H9 (cell line): ENCODE measurements around the gene SKOR2. TPM values are rescaled to one million over a fixed set of nuclear protein-coding genes. Genes with fewer than 3 reads are reported as not detected.

Source experiments
- DNase-seq: peaks from one replicate; pipeline ENCODE4 v3.0.0-alpha.2; 2017
- H2AFZ ChIP-seq: one replicate; pipeline ENCODE4 v1.6.1; 2013; ENCODE audit warnings: mild to moderate bottlenecking, low read length, control low read depth, moderate library complexity
- H2AK5ac ChIP-seq: 2 replicates; pipeline ENCODE4 v1.6.1; 2013; ENCODE audit warnings: low read length, control low read depth, mixed read lengths; ENCODE audit not compliant: insufficient read length
- H2BK120ac ChIP-seq: one replicate; pipeline ENCODE4 v1.6.1; 2013; ENCODE audit warnings: low read depth, mild to moderate bottlenecking, low read length, control low read depth, inconsistent platforms; ENCODE audit not compliant: poor library complexity, severe bottlenecking
- H2BK12ac ChIP-seq: 2 replicates; pipeline ENCODE4 v1.6.1; 2013; ENCODE audit warnings: low read length, control low read depth, mixed read lengths, low read depth; ENCODE audit not compliant: insufficient read length
- H2BK15ac ChIP-seq: 2 replicates; pipeline ENCODE4 v1.6.1; 2013; ENCODE audit warnings: low read depth, low read length, control low read depth
- H2BK20ac ChIP-seq: one replicate; pipeline ENCODE4 v1.6.1; 2013; ENCODE audit warnings: low read depth, mild to moderate bottlenecking, low read length, control low read depth, inconsistent platforms; ENCODE audit not compliant: poor library complexity, severe bottlenecking
- H2BK5ac ChIP-seq: 2 replicates; pipeline ENCODE4 v1.6.1; 2013; ENCODE audit warnings: low read length, control low read depth, mixed read lengths; ENCODE audit not compliant: insufficient read length
- H3K14ac ChIP-seq: 2 replicates; pipeline ENCODE4 v1.6.1; 2013; ENCODE audit warnings: low read length, control low read depth; ENCODE audit not compliant: insufficient read depth
- H3K18ac ChIP-seq: 2 replicates; pipeline ENCODE4 v1.6.1; 2013; ENCODE audit warnings: low read depth, mild to moderate bottlenecking, mixed read lengths, low read length, control low read depth; ENCODE audit not compliant: insufficient read length
- H3K23ac ChIP-seq: 2 replicates; pipeline ENCODE4 v1.6.1; 2013; ENCODE audit warnings: low read length, control low read depth, mixed read lengths, low read depth; ENCODE audit not compliant: insufficient read length
- H3K23me2 ChIP-seq: 2 replicates; pipeline ENCODE4 v1.6.1; 2013; ENCODE audit warnings: low read depth, mild to moderate bottlenecking, mixed read lengths, low read length, control low read depth; ENCODE audit not compliant: insufficient read length, poor library complexity, severe bottlenecking
- H3K27ac ChIP-seq: 2 replicates; pipeline ENCODE4 v1.5.1; 2013; ENCODE audit warnings: low read length, control low read depth, mixed read lengths, low read depth; ENCODE audit not compliant: insufficient read length
- H3K27me3 ChIP-seq: 2 replicates; pipeline ENCODE4 v1.6.1; 2013; ENCODE audit warnings: low read length, control low read depth, inconsistent platforms; ENCODE audit not compliant: insufficient read depth
- H3K4ac ChIP-seq: 2 replicates; pipeline ENCODE4 v1.6.1; 2013; ENCODE audit warnings: low read depth, mild to moderate bottlenecking, control low read depth, inconsistent platforms, low read length, moderate library complexity
- H3K4me1 ChIP-seq: 2 replicates; pipeline ENCODE4 v1.6.1; 2013; ENCODE audit warnings: low read length, control low read depth, inconsistent platforms; ENCODE audit not compliant: insufficient read depth
- H3K4me2 ChIP-seq: 2 replicates; pipeline ENCODE4 v1.6.1; 2013; ENCODE audit warnings: low read length, control low read depth, mixed read lengths; ENCODE audit not compliant: insufficient read length, insufficient read depth
- H3K56ac ChIP-seq: 2 replicates; pipeline ENCODE4 v1.6.1; 2013; ENCODE audit warnings: low read depth, mild to moderate bottlenecking, mixed read lengths, low read length, control low read depth; ENCODE audit not compliant: insufficient read length
- H3K79me1 ChIP-seq: 2 replicates; pipeline ENCODE4 v1.6.1; 2013; ENCODE audit warnings: low read depth, mild to moderate bottlenecking, moderate library complexity, low read length, control low read depth, inconsistent platforms; ENCODE audit not compliant: insufficient read depth, poor library complexity, severe bottlenecking
- H3K79me2 ChIP-seq: 2 replicates; pipeline ENCODE4 v1.6.1; 2013; ENCODE audit warnings: low read length, control low read depth, inconsistent platforms; ENCODE audit not compliant: insufficient read depth
- H3K9ac ChIP-seq: 2 replicates; pipeline ENCODE4 v1.6.1; 2013; ENCODE audit warnings: low read length, control low read depth, mixed read lengths; ENCODE audit not compliant: insufficient read length; ENCODE audit errors: extremely low read depth
- H3K9me3 ChIP-seq: one replicate; pipeline ENCODE4 v1.6.1; 2013; ENCODE audit warnings: low read depth, low read length, inconsistent platforms; ENCODE audit not compliant: control insufficient read depth
- H3T11ph ChIP-seq: one replicate; pipeline ENCODE4 v1.6.1; 2013; ENCODE audit warnings: mild to moderate bottlenecking, low read length, control low read depth, inconsistent platforms
- H4K20me1 ChIP-seq: one replicate; pipeline ENCODE4 v1.6.1; 2013; ENCODE audit not compliant: control insufficient read depth, insufficient read length, insufficient read depth
- H4K5ac ChIP-seq: 2 replicates; pipeline ENCODE4 v1.6.1; 2013; ENCODE audit warnings: low read depth, mild to moderate bottlenecking, mixed read lengths, low read length, control low read depth; ENCODE audit not compliant: insufficient read length
- H4K8ac ChIP-seq: replicated peaks from 2 replicates; pipeline ENCODE4 v1.6.1; 2013; ENCODE audit warnings: low read length, control low read depth, mixed read lengths, low read depth; ENCODE audit not compliant: insufficient read length
- H4K91ac ChIP-seq: 2 replicates; pipeline ENCODE4 v1.6.1; 2013; ENCODE audit warnings: low read depth, mild to moderate bottlenecking, moderate library complexity, mixed read lengths, low read length, control low read depth; ENCODE audit not compliant: insufficient read length
- H3K27ac Mint-ChIP-seq, 3 experiments: 2 replicates in 2 of 3; 3 replicates in 1 of 3; pipeline ENCODE4 v1.8.0; 2020 to 2021; ENCODE audit warnings: mixed read lengths in 3 of 3, mild to moderate bottlenecking in 1 of 3, moderate library complexity in 1 of 3
- H3K27me3 Mint-ChIP-seq: 2 replicates; pipeline ENCODE4 v1.8.0; 2021; ENCODE audit warnings: low read depth, mild to moderate bottlenecking, moderate library complexity, mixed read lengths
- H3K36me3 Mint-ChIP-seq, 3 experiments: 2 replicates in 2 of 3; 3 replicates in 1 of 3; pipeline ENCODE4 v1.8.0; 2020 to 2021; ENCODE audit warnings: low read depth in 3 of 3, mixed read lengths in 3 of 3; ENCODE audit not compliant: insufficient read depth in 1 of 3
- H3K4me1 Mint-ChIP-seq, 2 experiments: 2 replicates each; pipeline ENCODE4 v1.8.0; 2020; ENCODE audit warnings: mixed read lengths in 2 of 2
- H3K4me3 Mint-ChIP-seq, 2 experiments: 2 replicates in 1 of 2; 3 replicates in 1 of 2; pipeline ENCODE4 v1.8.0; 2020 to 2021; ENCODE audit warnings: mild to moderate bottlenecking in 2 of 2, mixed read lengths in 2 of 2, moderate library complexity in 1 of 2
- H3K9me3 Mint-ChIP-seq, 2 experiments: 2 replicates in 1 of 2; 3 replicates in 1 of 2; pipeline ENCODE4 v1.8.0; 2020; ENCODE audit warnings: mild to moderate bottlenecking in 2 of 2, mixed read lengths in 2 of 2, moderate library complexity in 1 of 2
- WGBS: extraction: QIAGEN DNeasy Blood & Tissue Kit; methylation state at CpG from one replicate; pipeline ENCODE4 v1.1.7; 2013; ENCODE audit warnings: missing lambda C conversion rate, low lambda C conversion rate, mixed read lengths; ENCODE audit not compliant: insufficient read length; ENCODE audit errors: extremely low coverage; 5-methylcytosine and 5-hydroxymethylcytosine counted together
- total RNA-seq: library from RNA; stranded (reverse); gene quantifications from 2 replicates; pipeline ENCODE4 v1.2.1, GENCODE V29; 2021
- TF ChIP-seq, protein P1 (sequence below): fragments of 200-600 bp; sonication (generic); conservative IDR thresholded peaks from 3 replicates; pipeline ENCODE4 v1.8.0; 2021; ENCODE audit warnings: antibody characterized with exemption, mild to moderate bottlenecking

SKOR2 gene
- total RNA-seq, 1 experiment from 2014 or later: 0.24 TPM

GRCh38 chr18:47253101-47253654 is 1.7 kb upstream of the SKOR2 start:
- no peak overlapping the region for H4K5ac ChIP-seq
- no peak overlapping the region for H4K8ac ChIP-seq
- no peaks in the 10 kb centered on the region for H3K79me2 ChIP-seq
- no peaks in the 10 kb centered on the region for H3K4me1 ChIP-seq
- no peak overlapping the region for H3K23ac ChIP-seq
- DNase-seq: peak; percentile 39
- H3K36me3 Mint-ChIP-seq: peaks cover 0 to 3% (median 0%) of the 10 kb centered on the region in 3 experiments; a peak in 1 of 7 replicates
- no peak overlapping the region for H2AK5ac ChIP-seq
- H3K9me3 ChIP-seq: no peaks in the 10 kb centered on the region
- H2BK120ac ChIP-seq: no peak overlapping the region
- no peak overlapping the region for H3K14ac ChIP-seq
- H3K27ac Mint-ChIP-seq: no peak overlapping the region
- H3K9ac ChIP-seq: no peak overlapping the region
- H3K9me3 Mint-ChIP-seq: peaks cover 9 to 17% of the 10 kb centered on the region in 2 experiments
- no peak overlapping the region for H2BK5ac ChIP-seq
- H3K27me3 ChIP-seq: peaks cover 91% of the 10 kb centered on the region
- TF ChIP-seq, protein P1, sequence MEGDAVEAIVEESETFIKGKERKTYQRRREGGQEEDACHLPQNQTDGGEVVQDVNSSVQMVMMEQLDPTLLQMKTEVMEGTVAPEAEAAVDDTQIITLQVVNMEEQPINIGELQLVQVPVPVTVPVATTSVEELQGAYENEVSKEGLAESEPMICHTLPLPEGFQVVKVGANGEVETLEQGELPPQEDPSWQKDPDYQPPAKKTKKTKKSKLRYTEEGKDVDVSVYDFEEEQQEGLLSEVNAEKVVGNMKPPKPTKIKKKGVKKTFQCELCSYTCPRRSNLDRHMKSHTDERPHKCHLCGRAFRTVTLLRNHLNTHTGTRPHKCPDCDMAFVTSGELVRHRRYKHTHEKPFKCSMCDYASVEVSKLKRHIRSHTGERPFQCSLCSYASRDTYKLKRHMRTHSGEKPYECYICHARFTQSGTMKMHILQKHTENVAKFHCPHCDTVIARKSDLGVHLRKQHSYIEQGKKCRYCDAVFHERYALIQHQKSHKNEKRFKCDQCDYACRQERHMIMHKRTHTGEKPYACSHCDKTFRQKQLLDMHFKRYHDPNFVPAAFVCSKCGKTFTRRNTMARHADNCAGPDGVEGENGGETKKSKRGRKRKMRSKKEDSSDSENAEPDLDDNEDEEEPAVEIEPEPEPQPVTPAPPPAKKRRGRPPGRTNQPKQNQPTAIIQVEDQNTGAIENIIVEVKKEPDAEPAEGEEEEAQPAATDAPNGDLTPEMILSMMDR: no peak
- peaks cover 5% of the 10 kb centered on the region for H3K23me2 ChIP-seq
- H3K79me1 ChIP-seq: no peaks in the 10 kb centered on the region
- H2BK20ac ChIP-seq: no peak overlapping the region
- no peak overlapping the region for H3K4ac ChIP-seq
- peaks cover 45 to 75% of the 10 kb centered on the region in 2 experiments for H3K4me1 Mint-ChIP-seq
- H3K4me3 Mint-ChIP-seq: peak overlapping the region in 1 of 2 experiments; percentile 68; a peak in 2 of 5 replicates
- WGBS: no CpG with 5 or more reads among the region's 11 CpGs
- H3K27ac ChIP-seq: no peak overlapping the region
- H3T11ph ChIP-seq: no peak overlapping the region
- no peak overlapping the region for H2AFZ ChIP-seq
- H2BK15ac ChIP-seq: no peak overlapping the region
- no peak overlapping the region for H3K18ac ChIP-seq
- no peak overlapping the region for H2BK12ac ChIP-seq
- H4K91ac ChIP-seq: no peak overlapping the region
- H3K56ac ChIP-seq: no peak overlapping the region
- H3K4me2 ChIP-seq: peak overlapping the region; percentile 10
- H3K27me3 Mint-ChIP-seq: peaks cover 99% of the 10 kb centered on the region
- H4K20me1 ChIP-seq: peaks cover 7% of the 10 kb centered on the region
